ENCODE results near the gene ARCN1.

The ARCN1 gene

DNA sequence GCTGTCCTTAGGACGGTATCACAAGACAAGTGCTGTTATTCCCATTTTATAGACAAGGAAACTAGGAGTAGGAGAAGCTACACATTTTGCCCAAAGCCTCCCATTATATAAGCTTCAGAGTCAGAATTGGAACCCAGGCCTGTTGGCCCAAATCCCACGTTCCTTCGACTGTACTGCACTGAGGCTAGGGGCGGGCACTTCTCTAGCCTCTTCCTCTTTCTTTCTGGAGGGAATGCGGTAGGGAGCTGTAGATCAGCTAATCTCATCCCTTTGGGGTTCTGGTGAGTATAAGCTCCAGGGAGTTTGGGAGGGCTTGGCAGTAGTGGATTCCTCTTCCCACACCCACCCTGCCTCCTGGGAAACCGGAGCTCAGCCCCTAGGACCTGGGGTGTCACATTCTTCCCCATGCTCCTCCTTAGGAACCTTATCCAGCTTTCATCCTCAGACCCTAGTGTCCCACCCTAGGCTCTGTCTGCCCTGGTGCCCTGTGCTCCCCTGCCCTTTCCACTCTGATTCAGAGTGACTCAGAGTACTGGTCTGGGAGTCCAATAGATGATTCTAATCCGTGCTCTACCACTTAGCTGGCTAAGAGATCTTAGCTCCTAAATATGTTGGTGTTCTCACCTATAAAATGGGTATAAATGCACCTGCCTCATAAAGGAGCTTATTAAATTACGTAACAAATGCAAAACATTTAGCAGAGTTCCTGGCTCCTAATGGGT, 64.5 kb downstream of the ARCN1 start:
- H3K9me3 Mint-ChIP-seq, result no peaks in the 10 kb centered on the region
- no peaks in the 10 kb centered on the region for H3K36me3 Mint-ChIP-seq
- peaks cover 9% of the 10 kb centered on the region for H3K27me3 Mint-ChIP-seq
- DNase-seq (ENCODE audit: low spot score in 2 of 2) (no peak), ATAC-seq (ENCODE audit: low read depth) (no peak)
- H3K27ac Mint-ChIP-seq, result no peak overlapping the region
- H3K4me1 Mint-ChIP-seq, result peaks cover 3% of the 10 kb centered on the region
- H3K4me3 Mint-ChIP-seq, result no peak overlapping the region

DNA sequence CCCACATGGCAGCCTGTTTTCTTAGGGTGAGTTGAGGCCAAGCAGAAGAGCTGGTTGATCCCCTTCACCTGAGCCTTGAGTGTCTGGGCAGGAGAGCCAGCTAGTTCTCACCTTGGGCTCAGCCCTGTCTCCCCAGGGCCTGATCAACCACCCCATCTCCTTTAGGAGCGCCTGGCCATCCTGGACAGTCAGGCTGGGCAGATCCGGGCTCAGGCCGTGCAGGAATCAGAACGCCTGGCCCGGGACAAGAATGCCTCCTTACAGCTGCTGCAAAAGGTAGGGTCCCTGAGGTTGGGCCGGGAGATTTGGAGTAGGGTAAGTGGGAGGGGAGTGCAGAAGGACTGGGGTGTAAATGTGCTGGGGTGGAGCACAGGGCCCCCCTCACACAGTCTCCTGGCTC, 66.5 kb downstream of the ARCN1 start:
- Mint-ChIP-seq H3K27me3 (peaks cover 9% of the 10 kb centered on the region), H3K9me3 (no peaks in the 10 kb centered on the region), H3K4me3 (no peak overlapping the region), H3K4me1 (peaks cover 3% of the 10 kb centered on the region), H3K36me3 (no peaks in the 10 kb centered on the region), H3K27ac (no peak overlapping the region)
- ATAC-seq (ENCODE audit: low read depth), result no peak
- no peak for DNase-seq (ENCODE audit: low spot score in 2 of 2)

DNA sequence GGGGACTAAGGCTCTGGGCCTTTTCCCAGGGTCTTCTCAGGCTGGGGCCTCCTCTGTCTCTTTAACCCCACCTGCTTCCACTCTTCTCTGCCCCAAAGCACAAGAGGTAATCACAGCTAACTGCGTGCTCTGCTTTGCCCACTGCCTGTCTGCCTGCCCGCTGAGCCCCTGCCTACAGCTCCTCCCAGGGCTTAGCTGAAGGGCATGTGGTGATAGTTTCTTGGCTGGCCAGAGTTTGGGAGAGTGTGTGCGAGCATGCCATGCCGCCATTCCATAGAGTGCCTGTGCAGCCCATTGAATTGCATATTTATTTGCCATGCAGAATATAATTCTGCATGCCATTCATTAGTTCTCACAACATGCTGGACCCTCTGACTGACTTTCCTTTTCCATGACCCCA, 67.7 kb downstream of the ARCN1 start:
- DNase-seq (ENCODE audit: low spot score in 2 of 2), result no peak
- Mint-ChIP-seq H3K4me3 (no peak overlapping the region), H3K4me1 (no peaks in the 10 kb centered on the region), H3K27me3 (peaks cover 9% of the 10 kb centered on the region), H3K36me3 (no peaks in the 10 kb centered on the region), H3K27ac (no peak overlapping the region), H3K9me3 (no peaks in the 10 kb centered on the region)
- ATAC-seq (ENCODE audit: low read depth), result no peak

DNA sequence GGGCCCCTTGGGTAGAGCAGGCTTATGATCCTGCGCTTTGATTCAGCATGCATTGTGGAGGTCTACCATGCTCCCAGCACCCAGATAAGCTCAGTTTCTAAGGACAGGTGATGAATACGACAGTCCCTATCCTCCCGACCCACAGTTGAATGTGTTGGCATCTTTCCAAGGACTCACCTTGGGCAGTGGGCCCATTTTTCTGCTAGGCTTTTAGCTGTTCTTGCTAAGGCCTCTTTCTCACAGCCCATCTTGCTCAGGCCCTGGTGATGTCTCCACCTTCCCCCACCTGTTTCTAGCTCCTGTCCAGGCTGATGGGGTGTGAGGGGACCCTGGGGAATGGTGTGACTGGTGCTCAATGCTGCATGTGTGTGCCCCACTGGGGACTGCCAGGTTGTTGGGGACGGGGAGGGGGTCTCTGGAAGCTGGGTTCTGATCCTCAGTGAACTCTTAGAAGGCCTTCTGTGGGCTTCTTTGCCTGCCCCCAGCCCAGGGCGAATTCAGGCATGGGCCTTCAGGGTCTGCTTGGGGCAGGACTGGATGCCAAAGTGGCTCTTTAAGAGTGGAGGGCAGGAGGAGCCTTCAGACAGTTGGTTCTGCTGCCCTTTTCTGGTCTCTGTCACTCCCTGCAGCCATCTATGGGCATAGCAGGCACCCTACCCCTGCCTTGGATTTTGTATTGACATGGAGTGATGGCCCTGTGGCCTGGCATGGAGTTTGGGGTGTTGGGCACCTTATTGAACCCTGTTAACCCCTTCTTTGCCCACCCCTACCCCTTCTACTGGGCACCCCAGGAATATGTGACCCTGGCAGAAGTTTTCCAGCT, 68.3 kb downstream of the ARCN1 start:
- Mint-ChIP-seq H3K4me1 (no peaks in the 10 kb centered on the region), H3K4me3 (no peak overlapping the region), H3K27me3 (peaks cover 10% of the 10 kb centered on the region)

DNA sequence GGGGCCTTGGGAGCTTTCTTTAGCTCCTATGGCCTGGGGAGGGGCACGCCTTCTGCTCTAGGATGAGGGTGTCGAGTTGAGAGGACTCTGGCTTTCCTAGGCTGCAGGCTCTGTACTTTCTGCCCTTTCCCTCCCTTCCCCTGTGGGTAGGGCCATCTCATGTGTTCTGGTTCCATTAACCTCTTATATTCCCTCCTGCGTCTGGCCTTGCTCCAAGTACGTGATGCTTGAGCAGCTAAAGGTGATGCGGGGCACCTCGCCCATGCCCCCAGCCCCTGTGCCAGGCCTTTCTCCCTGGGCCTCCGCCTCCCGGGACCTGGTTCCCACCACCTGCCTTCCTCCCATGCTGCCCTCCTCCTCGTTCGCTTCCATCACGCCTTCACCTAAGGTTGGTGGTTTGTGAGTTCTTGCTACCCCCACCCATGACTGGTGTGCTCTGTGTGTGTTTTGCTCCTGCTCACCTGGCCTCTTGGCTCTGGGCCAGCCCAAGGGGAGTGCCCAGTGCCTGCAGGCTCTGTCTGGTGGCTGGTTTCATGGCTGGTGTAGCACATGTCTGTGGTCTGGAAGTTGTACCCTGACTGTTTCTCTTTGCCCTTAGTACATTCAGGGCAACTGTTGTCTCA, 69.3 kb downstream of the ARCN1 start:
- Mint-ChIP-seq H3K36me3 (no peaks in the 10 kb centered on the region), H3K27me3 (peaks cover 4% of the 10 kb centered on the region), H3K4me3 (no peak overlapping the region), H3K9me3 (no peaks in the 10 kb centered on the region), H3K4me1 (no peaks in the 10 kb centered on the region), H3K27ac (no peak overlapping the region)
- ATAC-seq (ENCODE audit: low read depth) (no peak), DNase-seq (ENCODE audit: low spot score in 2 of 2) (no peak)

More for the DNA sequence above, 68.3 kb downstream of the ARCN1 start:
- no peak for DNase-seq (ENCODE audit: low spot score in 2 of 2)
- ATAC-seq (ENCODE audit: low read depth), result no peak
- no peaks in the 10 kb centered on the region for H3K36me3 Mint-ChIP-seq
- H3K27ac Mint-ChIP-seq, result no peak overlapping the region
- H3K9me3 Mint-ChIP-seq, result no peaks in the 10 kb centered on the region

DNA sequence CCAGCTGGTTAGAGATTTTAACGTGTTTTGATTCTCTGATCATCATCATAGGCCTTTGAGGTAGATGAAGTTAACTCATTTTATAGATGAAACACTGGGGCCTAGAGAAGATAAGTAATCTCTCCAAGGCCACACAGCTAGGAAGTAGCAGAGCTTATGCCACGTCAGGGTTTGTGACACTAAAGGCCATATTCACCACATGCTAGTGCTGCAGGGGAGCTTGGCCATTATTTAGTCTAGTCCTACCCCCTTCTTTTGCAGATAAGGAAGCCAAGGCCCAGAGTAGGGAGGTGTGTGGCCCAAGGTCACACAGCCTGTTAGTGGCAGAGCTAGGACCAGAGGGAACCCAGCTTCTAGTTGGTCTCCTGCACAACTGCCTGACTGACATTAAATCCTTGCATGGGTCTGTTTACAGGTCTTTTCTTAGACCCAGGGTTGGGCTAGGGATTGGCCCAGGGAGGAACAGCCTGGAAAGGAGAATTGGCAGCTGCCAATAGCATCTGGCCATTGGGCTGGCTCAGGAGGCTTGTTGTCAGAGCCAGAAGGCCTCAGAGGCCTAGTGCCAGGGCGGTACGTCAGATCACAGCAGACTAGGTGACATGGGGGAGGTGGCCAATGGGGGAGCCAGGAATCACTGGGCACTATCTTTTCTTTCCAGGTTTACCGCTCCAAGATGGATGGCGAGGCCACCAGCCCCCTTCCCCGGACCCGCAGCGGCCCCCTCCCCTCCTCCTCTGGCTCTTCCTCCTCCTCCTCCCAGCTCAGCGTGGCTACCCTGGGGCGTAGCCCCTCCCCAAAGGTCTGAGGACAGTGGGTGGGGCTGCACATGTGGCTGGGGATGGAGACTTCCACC, 71.2 kb downstream of the ARCN1 start:
- Mint-ChIP-seq H3K9me3 (no peaks in the 10 kb centered on the region), H3K27me3 (peaks cover 4% of the 10 kb centered on the region)

DNA sequence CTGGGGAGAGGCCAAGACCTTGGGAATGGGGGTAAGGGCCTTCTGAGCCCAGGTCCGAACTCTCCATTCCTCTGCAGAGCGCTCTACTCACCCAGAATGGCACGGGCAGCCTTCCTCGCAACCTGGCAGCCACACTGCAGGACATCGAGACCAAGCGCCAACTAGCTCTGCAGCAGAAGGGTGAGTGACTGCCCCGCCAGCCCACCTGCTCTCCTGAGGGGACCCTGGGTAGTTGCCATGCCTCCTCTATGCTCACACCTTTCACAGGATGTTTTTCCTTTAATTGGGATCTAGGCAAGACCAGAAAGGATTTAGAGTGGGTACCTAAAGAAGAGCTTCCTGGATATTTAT, 71.8 kb downstream of the ARCN1 start:
- Mint-ChIP-seq H3K27ac (no peak overlapping the region), H3K9me3 (no peaks in the 10 kb centered on the region), H3K4me1 (no peaks in the 10 kb centered on the region)

More for the DNA sequence above, 71.2 kb downstream of the ARCN1 start:
- no peaks in the 10 kb centered on the region for H3K4me1 Mint-ChIP-seq
- ATAC-seq (ENCODE audit: low read depth) (no peak), DNase-seq (ENCODE audit: low spot score in 2 of 2) (no peak)
- H3K27ac Mint-ChIP-seq, result no peak overlapping the region
- no peak overlapping the region for H3K4me3 Mint-ChIP-seq
- H3K36me3 Mint-ChIP-seq, result no peaks in the 10 kb centered on the region

DNA sequence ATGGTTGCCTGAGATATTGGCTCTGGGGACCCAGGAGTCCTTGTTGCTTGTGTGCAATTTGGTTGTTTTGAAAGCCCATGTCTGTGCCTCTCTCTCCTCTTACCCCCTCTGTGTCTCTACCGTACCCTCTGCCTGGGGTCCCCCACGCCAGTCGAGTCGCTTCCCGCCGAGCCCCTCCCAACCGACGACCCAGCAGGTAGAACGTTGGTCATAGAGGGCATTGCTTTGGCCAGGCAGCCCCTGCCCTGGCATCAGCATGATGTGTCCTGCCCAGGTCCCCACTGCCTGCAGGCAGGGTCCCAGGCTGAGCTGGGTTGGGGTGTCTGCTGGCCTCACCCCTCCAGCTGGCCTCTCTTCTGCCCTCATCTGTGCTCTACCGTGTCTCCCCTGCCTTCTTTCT, 72.3 kb downstream of the ARCN1 start:
- no peak overlapping the region for H3K4me3 Mint-ChIP-seq
- peaks cover 4% of the 10 kb centered on the region for H3K27me3 Mint-ChIP-seq
- no peak overlapping the region for H3K27ac Mint-ChIP-seq
- ATAC-seq (ENCODE audit: low read depth) (no peak), DNase-seq (ENCODE audit: low spot score in 2 of 2) (no peak)
- H3K36me3 Mint-ChIP-seq, result no peaks in the 10 kb centered on the region
- no peaks in the 10 kb centered on the region for H3K9me3 Mint-ChIP-seq
- no peaks in the 10 kb centered on the region for H3K4me1 Mint-ChIP-seq

More for the DNA sequence above, 71.8 kb downstream of the ARCN1 start:
- Mint-ChIP-seq H3K36me3 (no peaks in the 10 kb centered on the region), H3K4me3 (no peak overlapping the region), H3K27me3 (peaks cover 4% of the 10 kb centered on the region)
- DNase-seq (ENCODE audit: low spot score in 2 of 2) (no peak), ATAC-seq (ENCODE audit: low read depth) (no peak)

DNA sequence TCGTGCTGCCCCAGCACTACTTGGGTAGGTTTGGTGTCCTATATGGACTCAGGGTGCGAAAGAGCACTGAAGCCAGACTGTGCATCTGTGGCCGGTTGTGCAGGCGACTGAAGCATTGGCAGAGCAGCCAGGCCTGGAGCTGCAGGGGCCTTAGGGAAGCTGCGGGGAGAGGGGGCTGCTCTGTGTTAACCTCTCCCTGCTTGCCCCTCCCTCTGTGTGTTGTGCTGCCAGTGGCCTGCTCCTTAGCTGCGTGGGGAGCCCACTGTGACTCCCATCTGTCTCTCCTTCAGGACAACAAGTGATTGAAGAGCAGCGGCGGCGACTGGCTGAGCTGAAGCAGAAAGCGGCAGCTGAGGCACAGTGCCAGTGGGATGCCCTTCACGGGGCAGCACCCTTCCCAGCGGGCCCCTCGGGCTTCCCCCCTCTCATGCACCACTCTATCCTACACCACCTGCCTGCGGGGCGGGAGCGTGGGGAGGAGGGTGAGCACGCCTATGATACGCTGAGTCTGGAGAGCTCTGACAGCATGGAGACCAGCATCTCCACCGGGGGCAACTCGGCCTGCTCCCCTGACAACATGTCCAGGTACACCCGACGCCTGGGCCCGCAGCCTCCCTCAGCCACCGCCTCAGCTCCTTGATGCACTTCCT, 73.0 kb downstream of the ARCN1 start:
- no peak overlapping the region for H3K4me3 Mint-ChIP-seq
- DNase-seq (ENCODE audit: low spot score in 2 of 2) (no peak), ATAC-seq (ENCODE audit: low read depth) (no peak)
- no peaks in the 10 kb centered on the region for H3K36me3 Mint-ChIP-seq
- H3K9me3 Mint-ChIP-seq, result no peaks in the 10 kb centered on the region
- H3K27me3 Mint-ChIP-seq, result peaks cover 6% of the 10 kb centered on the region
- no peaks in the 10 kb centered on the region for H3K4me1 Mint-ChIP-seq
- H3K27ac Mint-ChIP-seq, result no peak overlapping the region

DNA sequence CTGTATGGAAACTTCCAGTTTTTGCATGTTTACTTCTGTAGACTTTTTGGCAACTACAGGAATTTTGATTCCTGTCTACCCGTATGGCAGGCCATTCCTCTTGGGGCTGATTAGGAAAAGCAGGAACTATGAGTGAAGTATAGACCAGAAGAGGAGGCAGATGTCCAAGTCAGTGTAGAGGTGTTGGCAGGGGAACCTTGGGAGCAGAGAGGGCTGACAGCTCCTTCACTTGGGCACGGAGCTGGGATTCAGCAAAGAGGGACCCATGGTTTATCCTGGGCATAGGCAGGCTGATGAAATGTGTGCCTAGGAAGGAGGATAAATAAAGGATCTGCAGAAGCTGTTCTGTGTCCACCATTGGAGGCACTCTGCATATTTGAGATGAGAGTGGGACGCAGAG, 74.2 kb downstream of the ARCN1 start:
- no peak for ATAC-seq (ENCODE audit: low read depth)
- DNase-seq (ENCODE audit: low spot score in 2 of 2), result no peak
- no peaks in the 10 kb centered on the region for H3K36me3 Mint-ChIP-seq
- no peak overlapping the region for H3K27ac Mint-ChIP-seq
- H3K9me3 Mint-ChIP-seq, result no peaks in the 10 kb centered on the region
- H3K4me1 Mint-ChIP-seq, result no peaks in the 10 kb centered on the region
- H3K27me3 Mint-ChIP-seq, result peaks cover 6% of the 10 kb centered on the region
- no peak overlapping the region for H3K4me3 Mint-ChIP-seq

DNA sequence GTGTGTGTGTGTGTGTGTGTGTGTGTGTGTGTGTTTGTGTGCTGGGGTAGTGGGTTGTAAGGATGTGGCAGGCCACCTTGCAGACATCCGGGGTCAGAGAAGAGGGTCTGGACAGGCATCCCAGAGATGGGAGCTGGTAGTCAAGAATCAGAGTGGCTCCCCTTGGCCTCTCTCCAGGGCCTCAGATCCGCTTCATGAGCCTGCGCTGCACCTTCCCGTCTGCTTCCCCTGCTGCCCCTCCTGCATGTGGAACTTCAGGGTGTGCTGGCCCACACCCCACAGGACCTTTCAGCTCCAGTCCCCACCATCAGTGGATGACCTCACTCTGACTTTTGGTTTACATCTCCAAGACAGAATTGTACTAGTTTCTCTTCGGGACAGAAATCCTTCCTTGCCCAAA, 76.1 kb downstream of the ARCN1 start:
- no peak overlapping the region for H3K27ac Mint-ChIP-seq

DNA sequence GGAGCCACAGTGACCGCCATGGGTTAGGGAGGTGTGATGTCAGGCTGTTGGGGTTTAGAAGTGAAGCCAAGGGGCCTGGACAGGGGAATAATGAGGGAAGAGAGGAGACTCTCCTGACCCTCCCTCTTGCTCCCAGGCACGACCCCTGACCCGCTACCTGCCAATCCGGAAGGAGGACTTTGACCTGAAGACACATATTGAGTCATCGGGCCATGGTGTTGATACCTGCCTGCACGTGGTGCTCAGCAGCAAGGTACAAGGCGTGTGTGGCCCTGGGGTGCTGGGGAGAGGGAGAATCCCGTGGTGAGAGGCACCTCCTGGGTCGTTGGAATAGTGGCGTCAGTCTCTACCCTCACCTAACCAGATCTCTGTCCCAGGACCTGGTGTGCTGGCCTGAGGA, 77.7 kb downstream of the ARCN1 start:
- H3K9me3 Mint-ChIP-seq, result no peaks in the 10 kb centered on the region

More for the DNA sequence above, 76.1 kb downstream of the ARCN1 start:
- no peak overlapping the region for H3K4me3 Mint-ChIP-seq
- DNase-seq (ENCODE audit: low spot score in 2 of 2) (no peak), ATAC-seq (ENCODE audit: low read depth) (no peak)
- peaks cover 6% of the 10 kb centered on the region for H3K4me1 Mint-ChIP-seq
- H3K27me3 Mint-ChIP-seq, result peaks cover 4% of the 10 kb centered on the region
- H3K9me3 Mint-ChIP-seq, result no peaks in the 10 kb centered on the region
- H3K36me3 Mint-ChIP-seq, result no peaks in the 10 kb centered on the region

DNA sequence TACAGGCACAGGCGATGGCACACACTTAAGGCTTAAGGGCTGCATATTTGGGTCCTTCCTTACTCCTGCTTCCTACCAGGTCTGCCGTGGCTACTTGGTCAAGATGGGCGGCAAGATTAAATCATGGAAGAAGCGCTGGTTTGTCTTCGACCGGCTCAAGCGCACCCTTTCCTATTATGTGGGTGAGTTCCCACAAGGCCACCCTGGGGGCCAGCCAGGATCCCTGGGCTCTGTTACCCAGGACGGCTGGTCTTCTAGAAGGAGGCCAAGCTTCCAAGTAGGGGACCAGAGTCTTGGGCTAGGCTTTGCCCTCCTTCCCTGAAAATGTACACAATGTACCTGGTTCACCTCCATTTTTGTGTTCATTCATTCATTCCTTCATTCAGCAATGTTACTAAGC, 78.2 kb downstream of the ARCN1 start:
- H3K9me3 Mint-ChIP-seq, result no peaks in the 10 kb centered on the region
- H3K4me3 Mint-ChIP-seq, result no peak overlapping the region
- H3K36me3 Mint-ChIP-seq, result no peaks in the 10 kb centered on the region
- ATAC-seq (ENCODE audit: low read depth), result no peak
- no peak overlapping the region for H3K27ac Mint-ChIP-seq
- peaks cover 6% of the 10 kb centered on the region for H3K4me1 Mint-ChIP-seq
- no peak for DNase-seq (ENCODE audit: low spot score in 2 of 2)
- H3K27me3 Mint-ChIP-seq, result peaks cover 1% of the 10 kb centered on the region

More for the DNA sequence above, 77.7 kb downstream of the ARCN1 start:
- Mint-ChIP-seq H3K4me1 (peaks cover 6% of the 10 kb centered on the region), H3K4me3 (no peak overlapping the region), H3K27ac (no peak overlapping the region), H3K27me3 (peaks cover 1% of the 10 kb centered on the region), H3K36me3 (no peaks in the 10 kb centered on the region)
- ATAC-seq (ENCODE audit: low read depth), result no peak
- no peak for DNase-seq (ENCODE audit: low spot score in 2 of 2)

Measured in memory B cell (primary cell).